GM12874 (cell line): ENCODE results near the gene CREM.

Experiments
- TF ChIP-seq, protein P1 (sequence below): IDR thresholded peaks from 2 replicates; pipeline ENCODE4 v1.5.1; 2011; ENCODE audit warnings: low read depth, mild to moderate bottlenecking, control low read depth, low read length, moderate library complexity; ENCODE audit not compliant: insufficient read depth

CREM gene

DNA sequence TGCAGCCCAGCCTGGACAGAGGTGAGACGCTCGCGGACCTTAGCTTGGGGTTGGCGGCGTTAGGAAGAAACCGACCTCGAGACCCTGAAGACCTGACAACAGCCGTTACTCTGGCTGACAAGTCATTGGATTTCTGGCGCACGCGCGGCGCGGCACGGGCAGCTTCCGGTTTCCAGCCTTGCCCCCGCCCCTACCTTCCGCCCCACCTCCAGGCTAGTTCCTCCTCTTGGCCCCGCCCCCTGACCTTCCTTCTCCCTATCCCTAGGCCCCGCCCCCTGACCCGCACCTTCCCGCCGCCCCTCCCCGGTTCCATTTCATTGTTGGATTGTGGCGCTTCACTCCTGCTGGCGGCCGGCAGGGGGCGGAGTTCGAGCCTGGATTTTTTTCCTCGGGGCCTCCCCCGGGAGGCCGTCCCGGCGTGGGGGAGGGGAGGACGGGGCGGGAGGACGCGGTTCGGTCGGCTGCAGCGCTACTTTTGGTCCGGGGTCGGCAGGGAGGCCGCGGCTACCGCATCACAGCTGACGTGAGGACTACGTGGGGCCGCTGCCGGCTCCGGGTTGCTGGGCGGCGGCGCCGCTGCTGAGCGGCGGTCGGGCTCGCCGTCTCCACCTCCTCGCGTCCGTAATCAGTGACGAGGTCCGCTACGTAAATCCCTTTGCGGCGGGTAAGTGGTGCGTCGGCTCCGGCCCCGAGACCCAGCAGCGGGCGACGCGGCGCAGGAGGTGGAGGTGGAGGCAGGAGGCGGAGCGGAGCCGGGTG is at the start of gene CREM:
TSS of gene CREM (plus strand) at position 317 of the 759 bp plus-strand sequence. CDS start 10,990 bp downstream, outside the sequence.
- TF ChIP-seq, protein P1, sequence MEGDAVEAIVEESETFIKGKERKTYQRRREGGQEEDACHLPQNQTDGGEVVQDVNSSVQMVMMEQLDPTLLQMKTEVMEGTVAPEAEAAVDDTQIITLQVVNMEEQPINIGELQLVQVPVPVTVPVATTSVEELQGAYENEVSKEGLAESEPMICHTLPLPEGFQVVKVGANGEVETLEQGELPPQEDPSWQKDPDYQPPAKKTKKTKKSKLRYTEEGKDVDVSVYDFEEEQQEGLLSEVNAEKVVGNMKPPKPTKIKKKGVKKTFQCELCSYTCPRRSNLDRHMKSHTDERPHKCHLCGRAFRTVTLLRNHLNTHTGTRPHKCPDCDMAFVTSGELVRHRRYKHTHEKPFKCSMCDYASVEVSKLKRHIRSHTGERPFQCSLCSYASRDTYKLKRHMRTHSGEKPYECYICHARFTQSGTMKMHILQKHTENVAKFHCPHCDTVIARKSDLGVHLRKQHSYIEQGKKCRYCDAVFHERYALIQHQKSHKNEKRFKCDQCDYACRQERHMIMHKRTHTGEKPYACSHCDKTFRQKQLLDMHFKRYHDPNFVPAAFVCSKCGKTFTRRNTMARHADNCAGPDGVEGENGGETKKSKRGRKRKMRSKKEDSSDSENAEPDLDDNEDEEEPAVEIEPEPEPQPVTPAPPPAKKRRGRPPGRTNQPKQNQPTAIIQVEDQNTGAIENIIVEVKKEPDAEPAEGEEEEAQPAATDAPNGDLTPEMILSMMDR, result peak; percentile 69

DNA sequence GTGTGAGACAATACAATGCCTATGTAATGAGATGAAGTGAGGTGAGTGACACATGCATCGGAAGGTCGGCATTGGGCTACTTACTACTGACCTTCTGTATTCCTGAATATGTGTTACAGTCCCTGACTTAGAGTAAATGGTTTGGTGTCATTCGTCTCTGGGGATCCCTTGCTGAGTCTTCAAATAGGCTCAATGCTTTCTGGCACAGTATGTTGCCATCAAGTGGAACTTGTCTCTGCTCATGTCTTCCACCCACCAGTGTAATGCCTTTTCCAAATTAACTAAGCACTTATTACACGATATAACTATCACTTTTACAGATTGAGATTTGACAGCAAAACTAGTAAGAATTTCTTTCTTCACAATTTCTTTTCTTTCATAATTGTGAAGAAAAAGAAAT is 47.4 kb upstream of the CREM start:
- TF ChIP-seq, protein P1, result no peak

DNA sequence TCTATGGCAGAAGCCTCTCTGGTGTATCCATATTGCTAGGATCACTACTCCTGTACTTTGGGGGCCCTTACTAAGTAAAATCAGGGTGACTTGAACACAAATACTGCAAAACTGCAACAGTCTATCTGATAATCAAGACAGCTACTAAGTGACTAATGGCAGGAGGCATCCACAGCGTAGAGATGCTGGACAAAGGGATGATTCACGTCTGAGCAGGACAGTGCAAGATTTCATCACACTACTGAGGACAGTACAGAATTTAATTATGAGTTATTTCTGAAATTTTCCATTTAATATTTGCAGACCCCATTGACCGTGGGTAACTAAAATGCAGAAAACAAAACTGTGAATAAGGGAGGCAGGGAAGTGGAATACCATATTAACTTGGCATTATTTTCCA is 46.9 kb upstream of the CREM start:
- TF ChIP-seq, protein P1, result no peak

DNA sequence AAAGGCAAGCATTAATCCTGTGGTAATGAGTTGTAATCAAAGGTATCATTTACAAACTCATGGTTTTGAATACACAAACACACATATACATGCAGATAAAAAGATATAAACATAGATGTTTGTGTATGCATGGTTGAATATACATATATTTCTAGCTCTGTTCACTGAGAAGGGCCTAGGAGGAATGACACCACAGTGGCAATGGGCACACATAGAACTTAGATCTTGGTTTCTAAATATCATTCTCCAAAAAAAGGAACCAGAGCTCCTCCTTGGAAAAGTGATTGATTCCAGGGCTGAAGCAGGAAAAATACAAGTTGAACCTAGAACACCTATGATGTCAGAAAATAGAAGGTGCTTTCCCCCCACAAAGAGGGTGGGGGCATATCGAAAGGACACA is 43.4 kb upstream of the CREM start:
- TF ChIP-seq, protein P1, result no peak

DNA sequence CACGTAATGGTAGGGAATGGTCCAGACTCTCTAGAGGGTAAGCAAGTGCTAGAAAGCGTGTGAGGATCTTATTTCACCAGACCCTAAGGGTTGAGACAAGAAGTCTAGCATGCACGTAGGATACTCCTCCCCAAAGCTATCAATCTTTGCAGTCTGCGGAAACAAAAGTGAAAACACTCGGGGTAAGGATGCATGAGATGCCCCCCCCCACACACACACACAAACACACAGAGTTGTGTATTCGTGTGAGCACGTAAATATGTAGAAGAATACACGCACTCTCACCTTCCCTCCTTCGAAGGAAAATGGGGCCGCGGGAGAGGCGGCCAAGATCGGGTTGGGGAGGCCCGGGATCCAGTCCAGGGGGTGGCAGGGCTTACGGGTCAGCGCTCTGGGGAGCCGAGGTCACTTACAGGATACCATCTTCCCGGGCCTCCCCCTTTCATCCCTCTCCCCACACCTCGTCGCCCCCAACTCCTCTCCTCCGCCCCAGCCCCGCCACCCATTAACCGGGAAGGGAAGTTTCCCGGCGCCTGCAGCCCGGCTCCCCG is 37.0 kb upstream of the CREM start:
- TF ChIP-seq, protein P1, result no peak

DNA sequence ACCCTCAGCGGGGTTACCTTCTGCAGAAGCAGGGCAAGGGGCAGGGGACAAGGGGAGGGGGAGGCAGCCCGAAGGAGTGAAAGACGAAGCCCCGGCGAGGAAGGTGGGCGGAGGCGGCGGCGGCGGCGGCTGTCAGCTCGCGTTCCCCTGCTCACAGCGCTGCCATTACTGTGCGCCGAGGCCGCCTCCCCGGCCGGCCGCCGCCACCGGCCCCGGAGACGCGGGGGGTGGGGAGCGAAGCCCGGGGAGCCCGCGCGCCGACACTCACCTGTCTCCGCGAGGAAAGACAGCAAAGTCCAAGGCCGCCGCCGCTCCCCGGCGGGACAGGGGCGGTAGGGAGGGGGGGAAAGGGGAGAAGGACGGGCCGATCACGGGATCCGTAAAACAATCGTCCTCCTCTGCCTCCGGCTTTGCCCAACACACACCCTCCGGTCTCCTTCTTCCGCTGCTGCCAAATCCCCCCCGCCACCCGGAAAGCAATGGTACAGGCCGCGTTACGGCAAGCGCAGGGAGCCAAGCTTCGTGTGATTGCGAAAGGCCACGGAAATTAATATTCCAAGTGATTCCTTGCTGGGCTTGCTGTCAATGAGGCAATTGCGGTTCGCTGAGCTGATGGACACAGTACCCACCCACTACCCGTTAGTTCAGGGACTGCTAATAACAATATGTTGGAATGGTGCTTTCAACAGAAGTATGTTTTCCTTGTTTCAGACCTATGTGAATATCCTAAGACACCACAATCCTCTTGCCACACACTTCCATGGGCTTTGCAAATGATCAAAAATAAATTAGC is 36.3 kb upstream of the CREM start, which contains the start of gene CUL2:
TSS of gene CUL2 (minus strand) at position 180 of the 793 bp plus-strand sequence. CDS start 19,024 bp downstream, outside the sequence.
- TF ChIP-seq, protein P1, result no peak

DNA sequence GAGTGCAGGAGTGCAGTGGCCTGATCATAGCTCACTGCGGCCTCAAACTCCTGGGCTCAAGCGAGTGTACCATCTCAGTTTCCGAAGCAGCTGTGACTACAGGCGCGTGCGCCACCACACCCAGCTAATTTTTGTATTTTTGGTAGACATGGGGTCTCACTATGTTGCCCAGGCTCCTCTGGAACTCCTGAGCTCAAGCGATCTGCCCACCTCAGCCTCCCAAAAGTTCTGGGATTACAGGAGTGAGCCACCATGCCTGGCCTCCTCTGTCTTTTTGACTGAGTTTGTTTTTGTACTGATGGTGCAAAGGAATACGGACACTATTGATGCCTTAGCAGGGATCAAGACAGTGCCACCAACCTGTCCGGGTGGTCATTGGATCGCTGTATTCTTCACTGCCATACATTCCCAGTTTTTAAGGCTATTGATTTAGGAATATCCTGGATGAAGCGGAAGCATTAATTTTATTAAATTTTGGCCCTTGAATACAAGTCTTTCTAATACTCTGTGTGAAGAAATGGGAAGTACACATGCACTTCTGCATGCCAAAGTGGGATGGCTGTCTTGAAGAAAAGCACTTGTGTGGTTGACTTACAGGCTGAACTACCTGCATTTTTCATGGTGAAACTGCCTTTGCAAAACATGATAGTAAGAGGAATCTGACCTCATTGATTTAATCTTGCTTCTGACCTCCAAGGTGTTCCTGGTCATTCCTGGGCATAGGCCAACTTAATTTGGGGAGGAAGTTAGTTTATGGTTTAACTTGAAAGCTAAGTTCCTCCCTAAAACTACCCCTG is 34.5 kb upstream of the CREM start:
- TF ChIP-seq, protein P1, result no peak
